Stimulated activated CD8-positive, alpha-beta memory T cell treated with anti-CD3 and anti-CD28 coated beads, Interleukin-7, amount 100 ng/mL, for 48 hours (primary cell): Measurements from ENCODE around the gene ANKDD1B.
"Not testable (repeated sequence)": the region's sequence is repeated elsewhere in the genome, so short reads cannot be mapped to it uniquely, and the experiment has no call there.

ENCODE experiments used
- DNase-seq, 2 donors: peaks; one replicate each; pipeline ENCODE4 v3.0.0-alpha.2; 2020; ENCODE audit warnings: low read depth in 1 of 2; ENCODE audit errors: extremely low read depth in 1 of 2

Gene ANKDD1B

DNA sequence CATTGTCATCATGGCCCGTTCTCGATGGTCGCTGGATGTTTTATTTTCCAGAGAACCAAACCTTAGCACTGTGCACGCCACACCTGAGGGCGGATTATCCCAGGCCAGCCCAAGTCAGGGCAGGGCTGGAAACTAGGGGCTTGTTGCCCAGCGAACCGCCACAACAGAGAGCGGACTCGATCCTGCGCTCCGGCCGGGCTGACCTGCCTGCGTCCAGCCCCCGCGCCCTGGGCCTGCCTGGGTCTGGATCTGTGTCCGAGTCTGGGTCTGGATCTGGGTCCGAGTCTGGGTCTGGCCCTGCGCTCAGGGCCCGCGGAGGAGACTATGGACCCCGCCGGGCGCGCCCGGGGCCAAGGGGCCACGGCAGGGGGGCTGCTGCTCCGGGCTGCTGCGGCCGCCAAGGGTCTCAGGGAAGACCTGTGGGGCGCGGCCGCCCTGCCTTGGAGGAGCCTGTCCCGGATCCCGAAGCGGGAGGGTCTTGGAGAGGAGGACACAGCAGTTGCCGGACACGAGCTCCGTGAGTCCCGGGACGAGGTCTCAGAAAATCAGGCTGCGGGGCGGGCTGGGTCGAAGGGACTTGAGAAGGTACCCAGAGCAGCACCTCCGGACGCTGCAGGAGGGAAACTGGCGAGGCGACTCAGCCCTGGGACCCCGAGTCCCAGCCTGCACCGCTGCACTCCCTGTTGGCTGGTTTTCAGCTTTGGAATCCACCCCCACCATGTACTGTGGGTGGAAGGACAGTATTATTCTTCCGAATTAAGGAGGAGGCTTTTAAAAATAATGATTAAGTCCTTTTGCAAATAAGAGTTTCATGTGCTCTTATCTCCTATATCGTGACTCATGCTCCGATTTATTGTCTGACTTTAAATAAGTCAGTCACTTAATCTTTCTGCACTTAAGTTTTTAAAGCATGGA is at the start of gene ANKDD1B:
Gene ANKDD1B (plus strand): TSS at position 143 of the 915 bp plus-strand sequence. CDS start 182 bp downstream, at position 325.
- DNase-seq, result no peak

GRCh38 chr5:75565991-75566709 is 45.1 kb upstream of the ANKDD1B start:
- DNase-seq, result not testable (repeated sequence)

- peak; percentile 8 to 43 for DNase-seq
Measured at GRCh38 chr5:75566710-75567309, 44.4 kb upstream of the ANKDD1B start.

DNA sequence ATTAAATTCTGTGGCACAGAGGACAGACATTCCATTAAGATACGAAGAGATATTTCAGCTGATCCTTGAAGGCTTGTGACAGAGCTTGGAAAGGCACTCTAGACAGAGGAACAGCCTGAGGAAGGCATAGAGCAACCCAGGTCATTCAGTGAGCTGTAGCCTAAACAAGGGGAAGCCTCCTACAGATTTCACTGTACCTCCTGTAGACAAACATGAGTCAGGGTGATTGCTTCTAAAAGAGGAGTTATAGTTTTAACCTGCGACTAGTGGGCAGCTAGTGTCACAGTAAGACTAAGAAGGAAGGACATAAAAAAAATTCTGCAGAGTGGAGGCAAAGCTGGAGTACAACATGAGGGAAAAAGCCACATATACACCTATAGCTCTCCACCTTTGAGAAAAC is 43.5 kb upstream of the ANKDD1B start:
- no peak for DNase-seq

GRCh38 chr5:75568202-75568601 is 43.1 kb upstream of the ANKDD1B start:
- DNase-seq, result no peak

DNA sequence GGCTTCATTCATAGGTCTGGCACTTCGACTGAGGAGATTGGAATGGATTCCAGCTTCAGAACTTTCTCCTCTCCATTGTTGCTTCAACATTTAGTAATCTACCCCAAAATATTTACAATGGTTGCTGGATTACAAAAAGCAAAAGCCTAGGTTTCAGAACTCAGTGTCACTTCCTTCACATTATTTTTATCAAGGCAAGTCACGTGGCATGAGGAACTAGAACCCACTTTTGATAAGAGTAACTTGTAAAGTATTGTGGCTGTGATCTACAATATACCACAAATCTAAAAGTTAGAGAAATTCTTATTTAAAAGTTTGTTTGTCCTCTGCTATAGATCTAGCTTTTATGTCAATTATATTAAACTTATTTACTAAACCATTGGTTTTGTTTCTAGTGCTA is 39.7 kb upstream of the ANKDD1B start:
- DNase-seq, result no peak

- no peak for DNase-seq
Measured at GRCh38 chr5:75574791-75575190, 36.5 kb upstream of the ANKDD1B start.

DNA sequence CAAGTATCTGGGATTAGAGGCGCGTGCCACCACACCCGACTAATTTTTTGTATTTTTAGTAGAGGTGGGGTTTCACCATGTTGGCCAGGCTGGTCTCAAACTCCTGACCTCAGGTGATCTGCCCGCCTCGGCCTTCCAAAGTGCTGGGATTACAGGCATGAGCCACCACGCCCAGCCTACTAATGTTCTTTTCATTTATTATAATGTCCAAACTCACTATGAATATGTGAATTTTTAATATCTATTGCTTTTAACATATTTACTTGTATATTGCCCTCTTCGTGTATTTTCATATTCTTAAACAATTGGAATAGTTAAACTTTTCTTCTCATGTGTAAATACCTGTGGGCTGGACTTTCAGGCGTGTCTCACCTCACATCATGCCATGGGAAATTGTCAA is 33.0 kb upstream of the ANKDD1B start:
- not testable (repeated sequence) for DNase-seq

DNA sequence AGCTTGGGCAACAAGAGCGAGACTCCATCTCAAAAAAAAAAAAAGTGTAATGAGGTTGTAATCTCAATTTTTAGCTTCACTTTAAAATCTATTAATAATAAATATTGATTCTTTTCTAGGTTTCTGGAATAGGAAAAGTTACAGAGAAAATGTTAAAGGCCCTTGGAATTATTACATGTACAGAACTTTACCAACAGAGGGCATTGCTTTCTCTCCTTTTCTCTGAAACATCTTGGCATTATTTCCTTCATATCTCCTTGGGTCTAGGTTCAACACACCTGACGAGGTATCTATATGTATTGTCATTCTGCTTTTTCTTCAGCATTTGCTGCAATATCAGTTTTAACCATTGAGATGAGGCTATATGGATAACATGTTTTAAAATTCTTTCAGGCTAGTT is 26.6 kb upstream of the ANKDD1B start:
- no peak for DNase-seq

GRCh38 chr5:75588666-75589065 is 22.6 kb upstream of the ANKDD1B start:
- DNase-seq, result no peak

- no peak for DNase-seq
Measured at GRCh38 chr5:75600535-75600934, 10.7 kb upstream of the ANKDD1B start.

DNA sequence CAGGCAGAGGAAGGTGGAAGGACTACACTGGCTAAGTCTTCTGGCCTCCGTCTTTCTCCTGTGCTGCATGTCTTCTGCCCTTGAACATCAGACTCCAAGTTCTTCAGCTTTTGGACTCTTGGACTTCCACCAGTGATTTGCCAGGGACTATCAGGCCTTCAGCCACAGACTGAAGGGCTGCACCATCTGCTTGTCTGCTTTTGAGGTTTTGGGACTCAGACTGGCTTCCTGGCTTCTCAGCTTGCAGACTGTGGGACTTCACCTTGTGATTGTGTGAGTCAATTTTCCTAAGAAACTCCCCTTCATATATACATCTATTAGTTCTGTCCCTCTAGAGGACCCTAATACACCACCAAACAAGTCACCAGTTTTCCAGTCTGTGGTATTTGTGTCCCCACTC is 9.7 kb upstream of the ANKDD1B start:
- DNase-seq, result no peak

GRCh38 chr5:75601996-75602395 is 9.3 kb upstream of the ANKDD1B start:
- no peak for DNase-seq

DNA sequence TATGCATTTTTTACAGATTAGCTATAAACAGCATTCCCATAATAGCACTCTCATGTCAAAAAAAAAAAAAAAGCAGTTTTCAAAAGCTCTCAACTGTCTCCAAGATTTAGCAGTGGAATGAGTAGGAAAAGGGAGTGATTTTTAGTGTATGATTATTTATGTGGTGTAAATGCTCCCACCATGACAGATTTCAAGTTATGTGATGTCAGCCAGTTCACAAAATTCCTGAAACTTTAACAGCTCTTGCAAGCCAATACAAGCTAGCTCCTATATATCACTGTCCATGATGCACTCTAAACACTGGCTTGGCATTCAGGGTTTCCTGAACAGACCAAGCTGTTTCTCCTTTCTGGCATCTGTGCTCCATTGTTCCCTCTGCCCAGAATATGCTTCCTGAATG is 7.9 kb upstream of the ANKDD1B start:
- no peak for DNase-seq

DNA sequence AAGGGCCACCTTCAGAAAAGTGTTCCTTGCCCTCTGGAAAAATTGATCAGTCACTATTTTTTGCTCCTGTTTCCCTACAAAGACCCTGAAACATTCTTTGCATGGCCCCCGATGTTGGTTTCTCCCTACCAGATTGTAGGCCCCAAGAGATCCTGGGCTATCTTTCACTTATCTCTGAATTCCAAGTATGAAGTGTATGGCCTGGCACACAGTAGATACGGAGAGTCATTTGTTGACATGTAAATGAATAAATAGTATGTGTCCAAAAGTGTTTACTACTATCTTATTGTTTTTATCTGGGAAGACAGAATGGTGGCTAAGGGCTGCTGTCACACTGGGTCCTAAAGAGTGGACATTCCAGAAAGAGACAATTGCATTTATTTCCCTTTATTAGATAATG is 7.4 kb upstream of the ANKDD1B start:
- no peak for DNase-seq

- DNase-seq, result not testable (repeated sequence)
Measured at GRCh38 chr5:75607341-75607740, 3.9 kb upstream of the ANKDD1B start.

- no peak for DNase-seq
Measured at GRCh38 chr5:75608870-75609269, 2.4 kb upstream of the ANKDD1B start.

- DNase-seq, result no peak
Measured at GRCh38 chr5:75610201-75610600, 1.1 kb upstream of the ANKDD1B start.

DNA sequence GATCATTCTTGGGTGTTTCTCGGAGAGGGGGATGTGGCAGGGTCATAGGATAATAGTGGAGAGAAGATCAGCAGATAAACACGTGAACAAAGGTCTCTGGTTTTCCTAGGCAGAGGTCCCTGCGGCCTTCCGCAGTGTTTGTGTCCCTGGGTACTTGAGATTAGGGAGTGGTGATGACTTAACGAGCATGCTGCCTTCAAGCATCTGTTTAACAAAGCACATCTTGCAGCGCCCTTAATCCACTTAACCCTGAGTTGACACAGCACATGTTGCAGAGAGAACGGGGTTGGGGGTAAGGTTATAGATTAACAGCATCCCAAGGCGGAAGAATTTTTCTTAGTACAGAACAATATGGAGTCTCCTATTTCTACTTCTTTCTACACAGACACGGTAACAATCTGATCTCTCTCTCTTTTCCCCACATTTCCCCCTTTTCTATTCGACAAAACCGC is 368 bp upstream of the ANKDD1B start:
- DNase-seq, result not testable (repeated sequence)

DNA sequence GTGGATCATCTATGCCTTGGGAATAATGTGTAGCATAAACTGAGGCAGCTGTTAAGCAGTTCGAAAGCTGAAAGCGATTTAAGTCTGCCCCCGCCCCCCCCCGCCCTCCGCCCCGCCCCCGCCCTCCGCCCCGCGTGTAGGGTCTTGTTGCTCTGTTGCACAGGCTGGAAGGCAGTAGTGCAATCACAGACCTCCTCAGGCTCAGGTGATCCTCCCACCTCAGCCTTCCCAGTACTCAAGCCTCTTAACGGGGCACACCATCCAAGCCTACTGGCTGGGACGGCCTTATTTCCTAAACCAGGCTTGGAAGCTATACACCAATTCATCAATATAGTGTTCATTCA is 945 bp downstream of the ANKDD1B start:
- DNase-seq, result no peak

- no peak for DNase-seq
Measured at GRCh38 chr5:75612901-75613300, 1.6 kb downstream of the ANKDD1B start.

GRCh38 chr5:75614176-75614575 is 2.9 kb downstream of the ANKDD1B start:
- DNase-seq, result no peak
